Measurements from ENCODE around the gene FTO.

GRCh38 chr16:54178478-54178976 lies 474.6 kb downstream of the FTO start:
- TF ChIP-seq POLR2A (IDR thresholded peaks at IDR 0.05): no peak
- TF ChIP-seq CTCF (IDR thresholded peaks at IDR 0.05): no peak
